ENCODE measurements around the gene RIMBP2.
A peak's percentile ranks its signal among the peaks of the same experiment; 100 is the strongest.
"Not testable (repeated sequence)": the region's sequence is repeated elsewhere in the genome, so short reads cannot be mapped to it uniquely, and the experiment has no call there.

Gene RIMBP2

GRCh38 chr12:130696379-130697100, 19.6 kb downstream of the RIMBP2 start:
- Histone ChIP-seq H3K79me2 (ENCODE audit: insufficient read depth, low read length) (no peaks in the 10 kb centered on the region), H3K27ac (ENCODE audit: low read length) (no peak overlapping the region), H3K36me3 (ENCODE audit: insufficient read depth, low read length) (no peaks in the 10 kb centered on the region), H3K9ac (ENCODE audit: low read depth, low read length) (no peak overlapping the region), H3K27me3 (ENCODE audit: insufficient read depth, low read length, poor library complexity) (no peaks in the 10 kb centered on the region), H3K9me3 (ENCODE audit: insufficient read depth, low read length, severe bottlenecking) (no peaks in the 10 kb centered on the region), H4K20me1 (ENCODE audit: insufficient read depth, low read length) (no peaks in the 10 kb centered on the region), H3K4me3 (ENCODE audit: low read depth in 1 of 2, low read length in 2 of 2) (no peak overlapping the region), H3K4me2 (ENCODE audit: insufficient read depth, low read length) (no peak overlapping the region), H3K4me1 (ENCODE audit: insufficient read depth, low read length) (no peaks in the 10 kb centered on the region), H2AFZ (ENCODE audit: low read depth, low read length) (no peak overlapping the region)
- DNase-seq: no peak
- no peak for TF ChIP-seq CTCF (IDR thresholded peaks at IDR 0.05; ENCODE audit: borderline replicate concordance, extremely low read depth, low read length, poor library complexity, severe bottlenecking)
- no peak for TF ChIP-seq EZH2 (IDR thresholded peaks at IDR 0.05; ENCODE audit: borderline replicate concordance, low read depth, low read length, severe bottlenecking)
- no peak for ATAC-seq (ENCODE audit: insufficient read depth, low read depth)

- no peaks in the 10 kb centered on the region for H3K79me2 ChIP-seq (ENCODE audit: insufficient read depth, low read length)
- no peaks in the 10 kb centered on the region for H4K20me1 ChIP-seq (ENCODE audit: insufficient read depth, low read length)
- no peaks in the 10 kb centered on the region for H3K27me3 ChIP-seq (ENCODE audit: insufficient read depth, low read length, poor library complexity)
- ATAC-seq (ENCODE audit: insufficient read depth, low read depth) (peak; percentile 89), DNase-seq (peak; percentile 56)
- TF ChIP-seq CTCF (IDR thresholded peaks at IDR 0.05; ENCODE audit: borderline replicate concordance, extremely low read depth, low read length, poor library complexity, severe bottlenecking) (no peak), EZH2 (IDR thresholded peaks at IDR 0.05; ENCODE audit: borderline replicate concordance, low read depth, low read length, severe bottlenecking) (no peak)
- H2AFZ ChIP-seq (ENCODE audit: low read depth, low read length): no peak overlapping the region
- no peak overlapping the region for H3K4me2 ChIP-seq (ENCODE audit: insufficient read depth, low read length)
- H3K27ac ChIP-seq (ENCODE audit: low read length): no peak overlapping the region
- H3K36me3 ChIP-seq (ENCODE audit: insufficient read depth, low read length): no peaks in the 10 kb centered on the region
- no peak overlapping the region for H3K9ac ChIP-seq (ENCODE audit: low read depth, low read length)
- no peak overlapping the region for H3K4me3 ChIP-seq (ENCODE audit: low read depth in 1 of 2, low read length in 2 of 2)
- no peaks in the 10 kb centered on the region for H3K4me1 ChIP-seq (ENCODE audit: insufficient read depth, low read length)
- H3K9me3 ChIP-seq (ENCODE audit: insufficient read depth, low read length, severe bottlenecking): no peaks in the 10 kb centered on the region
Measured at GRCh38 chr12:130695061-130695460, 21.0 kb downstream of the RIMBP2 start.

GRCh38 chr12:130689408-130690405, 26.4 kb downstream of the RIMBP2 start:
- Histone ChIP-seq H2AFZ (ENCODE audit: low read depth, low read length) (no peak overlapping the region), H3K9ac (ENCODE audit: low read depth, low read length) (no peak overlapping the region), H3K4me1 (ENCODE audit: insufficient read depth, low read length) (no peaks in the 10 kb centered on the region), H3K27me3 (ENCODE audit: insufficient read depth, low read length, poor library complexity) (no peaks in the 10 kb centered on the region), H3K4me3 (ENCODE audit: low read depth in 1 of 2, low read length in 2 of 2) (no peak overlapping the region), H3K9me3 (ENCODE audit: insufficient read depth, low read length, severe bottlenecking) (no peaks in the 10 kb centered on the region), H3K27ac (ENCODE audit: low read length) (no peak overlapping the region), H3K4me2 (ENCODE audit: insufficient read depth, low read length) (no peak overlapping the region), H4K20me1 (ENCODE audit: insufficient read depth, low read length) (no peaks in the 10 kb centered on the region; the same call in 1 of the 2 replicates), H3K79me2 (ENCODE audit: insufficient read depth, low read length) (no peaks in the 10 kb centered on the region), H3K36me3 (ENCODE audit: insufficient read depth, low read length) (no peaks in the 10 kb centered on the region)
- TF ChIP-seq CTCF (IDR thresholded peaks at IDR 0.05; ENCODE audit: borderline replicate concordance, extremely low read depth, low read length, poor library complexity, severe bottlenecking): no peak
- no peak for TF ChIP-seq EZH2 (IDR thresholded peaks at IDR 0.05; ENCODE audit: borderline replicate concordance, low read depth, low read length, severe bottlenecking)
- ATAC-seq (ENCODE audit: insufficient read depth, low read depth): no peak
- no peak for DNase-seq

GRCh38 chr12:130688999-130689398, 27.1 kb downstream of the RIMBP2 start:
- H3K36me3 ChIP-seq (ENCODE audit: insufficient read depth, low read length); H3K27me3 ChIP-seq (ENCODE audit: insufficient read depth, low read length, poor library complexity); H3K9ac ChIP-seq (ENCODE audit: low read depth, low read length); ATAC-seq (ENCODE audit: insufficient read depth, low read depth); DNase-seq; H4K20me1 ChIP-seq (ENCODE audit: insufficient read depth, low read length); H3K27ac ChIP-seq (ENCODE audit: low read length); H3K4me1 ChIP-seq (ENCODE audit: insufficient read depth, low read length); H3K4me2 ChIP-seq (ENCODE audit: insufficient read depth, low read length); H3K4me3 ChIP-seq (ENCODE audit: low read depth in 1 of 2, low read length in 2 of 2); H3K79me2 ChIP-seq (ENCODE audit: insufficient read depth, low read length); H3K9me3 ChIP-seq (ENCODE audit: insufficient read depth, low read length, severe bottlenecking); H2AFZ ChIP-seq (ENCODE audit: low read depth, low read length): not testable (repeated sequence)
